Lower leg skin (tissue), 4 donors: ENCODE measurements around the gene EVI5L. TPM values are rescaled to one million over a fixed set of nuclear protein-coding genes. Genes with fewer than 3 reads are reported as not detected.

Experiments
- DNase-seq, 2 donors: peaks; one replicate each; pipeline ENCODE4 v3.0.0-alpha.2; 2019; ENCODE audit warnings: low spot score in 2 of 2
- H3K4me3 ChIP-seq: fragments of 200-600 bp; sonication (generic); 2 replicates; pipeline ENCODE4 v1.5.1; 2017; ENCODE audit warnings: mild to moderate bottlenecking, low read depth; ENCODE audit not compliant: poor library complexity, severe bottlenecking
- CTCF ChIP-seq, 3 donors: fragments of 450-650 bp; IDR thresholded peaks; one replicate each; pipeline ENCODE4 v1.5.1; 2016; ENCODE audit warnings: antibody characterized with exemption in 3 of 3, mild to moderate bottlenecking in 3 of 3, moderate library complexity in 2 of 3
- POLR2A ChIP-seq, 2 donors: fragments of 450-650 bp; IDR thresholded peaks; one replicate each; pipeline ENCODE4 v1.6.1; 2016 to 2017; ENCODE audit warnings: antibody characterized with exemption in 2 of 2, mild to moderate bottlenecking in 1 of 2, moderate library complexity in 1 of 2
- WGBS, 2 donors: methylation state at CpG; one replicate each; pipeline ENCODE4 v1.1.5; 2018; 5-methylcytosine and 5-hydroxymethylcytosine counted together
- intact Hi-C: fragments of 100-400 bp; cut with DNase I; formaldehyde crosslinking; loops from one replicate; pipeline ENCODE4 v1.15.0; 2023; ENCODE audit warnings: low total_unique reads
- total RNA-seq, 4 donors: library from RNA; depleted of rRNA; stranded (reverse); fragments of >200 nt; gene quantifications; one replicate each; pipeline ENCODE4 v1.1.0, GENCODE V29; 2016

Gene EVI5L
- total RNA-seq, 4 donors from 2014 or later: 16.2 to 23.3 (median 20.0) TPM

GRCh38 chr19:7872306-7873204, 42.5 kb downstream of the EVI5L start:
- no peak for DNase-seq
- 52 to 58% methylated on average over 44 to 47 of the region's 47 CpGs for WGBS, 2 donors
- H3K4me3 ChIP-seq: no peak overlapping the region
- TF ChIP-seq CTCF (IDR thresholded peaks at IDR 0.05) (no peak), POLR2A (IDR thresholded peaks at IDR 0.05) (no peak)
- intact Hi-C loops: no loop called here

- no peak overlapping the region for H3K4me3 ChIP-seq
- no peak for DNase-seq
- TF ChIP-seq CTCF (IDR thresholded peaks at IDR 0.05): no peak
- no peak for TF ChIP-seq POLR2A (IDR thresholded peaks at IDR 0.05)
- intact Hi-C loops: no loop called here
- WGBS, 2 donors: 11 to 12% methylated on average over 45 to 51 of the region's 53 CpGs
These were observed 43.5 kb downstream of the EVI5L start for GRCh38 chr19:7873304-7874075.

- 6 to 10% methylated on average over 23 to 36 of the region's 88 CpGs for WGBS, 2 donors
- no peak within 1 kb of the TSS for H3K4me3 ChIP-seq
- intact Hi-C loops: no loop called here
- no peak for DNase-seq
- no peak for TF ChIP-seq CTCF (IDR thresholded peaks at IDR 0.05)
- no peak for TF ChIP-seq POLR2A (IDR thresholded peaks at IDR 0.05)
These were observed 44.3 kb downstream of the EVI5L start, which contains the start of gene PRR36 for GRCh38 chr19:7874076-7874896. Gene PRR36 (minus strand): TSS chr19:7874390. CDS start chr19:7873689, 701 bp downstream.

- DNase-seq: no peak
- TF ChIP-seq CTCF (IDR thresholded peaks at IDR 0.05) (no peak), POLR2A (IDR thresholded peaks at IDR 0.05) (no peak)
- no peak overlapping the region for H3K4me3 ChIP-seq
- 56% methylated on average over 9 to 12 of the region's 12 CpGs for WGBS, 2 donors
- intact Hi-C loops: no loop called here
These were observed 44.9 kb downstream of the EVI5L start for GRCh38 chr19:7874897-7875273.

GRCh38 chr19:7877249-7877836, 47.3 kb downstream of the EVI5L start:
- no peak overlapping the region for H3K4me3 ChIP-seq
- 71 to 72% methylated on average over 6 of the region's 6 CpGs for WGBS, 2 donors
- TF ChIP-seq POLR2A (IDR thresholded peaks at IDR 0.05) (no peak), CTCF (IDR thresholded peaks at IDR 0.05) (no peak)
- intact Hi-C loops: no loop called here
- DNase-seq: no peak
